GM18951 (cell line): Measurements from ENCODE around the gene CCDC12.

ENCODE experiments used
- POLR2A ChIP-seq: IDR thresholded peaks from 4 replicates; pipeline ENCODE4 v1.6.1; 2011; ENCODE audit warnings: mild to moderate bottlenecking; ENCODE audit not compliant: insufficient read length, insufficient read depth; ENCODE audit errors: extremely low read depth
- in situ Hi-C: fragments of 300-500 bp; cut with MboI; formaldehyde crosslinking; loops from one replicate; pipeline ENCODE4 v1.12.0; 2022; ENCODE audit warnings: low sequenced_read_pairs, mixed read lengths, inconsistent platforms; ENCODE audit not compliant: unreplicated experiment

The CCDC12 gene

GRCh38 chr3:46889381-46890110 lies 87.0 kb downstream of the CCDC12 start:
- TF ChIP-seq POLR2A = no peak
- in situ Hi-C loops = no loop called here

GRCh38 chr3:46888705-46889104 lies 87.8 kb downstream of the CCDC12 start:
- in situ Hi-C loops = no loop called here

GRCh38 chr3:46887980-46888494 lies 88.5 kb downstream of the CCDC12 start:
- TF ChIP-seq POLR2A = no peak
- in situ Hi-C loops = no loop called here

More at GRCh38 chr3:46888705-46889104, 87.8 kb downstream of the CCDC12 start:
- TF ChIP-seq POLR2A = no peak

- in situ Hi-C loops = no loop called here
- no peak for TF ChIP-seq POLR2A
Observed at GRCh38 chr3:46885612-46886011, 90.9 kb downstream of the CCDC12 start.

GRCh38 chr3:46884929-46885328 lies 91.6 kb downstream of the CCDC12 start:
- in situ Hi-C loops = no loop called here

GRCh38 chr3:46884427-46884826 lies 92.1 kb downstream of the CCDC12 start:
- no peak for TF ChIP-seq POLR2A
- in situ Hi-C loops = no loop called here

More at GRCh38 chr3:46884929-46885328, 91.6 kb downstream of the CCDC12 start:
- TF ChIP-seq POLR2A = no peak

GRCh38 chr3:46883830-46884185 lies 92.7 kb downstream of the CCDC12 start:
- in situ Hi-C loops = no loop called here
- TF ChIP-seq POLR2A = no peak

GRCh38 chr3:46883054-46883829 lies 93.3 kb downstream of the CCDC12 start:
- in situ Hi-C loops = no loop called here
- TF ChIP-seq POLR2A = no peak

GRCh38 chr3:46882377-46883053 lies 94.0 kb downstream of the CCDC12 start:
- no peak for TF ChIP-seq POLR2A
- in situ Hi-C loops = no loop called here

- TF ChIP-seq POLR2A = no peak
- in situ Hi-C loops = no loop called here
Observed at GRCh38 chr3:46881596-46882376, 94.8 kb downstream of the CCDC12 start.

GRCh38 chr3:46880884-46881595 lies 95.5 kb downstream of the CCDC12 start:
- in situ Hi-C loops = no loop called here
- TF ChIP-seq POLR2A = no peak
